K562 (cell line): ENCODE results near the gene AQP2. TPM values are rescaled to one million over a fixed set of nuclear protein-coding genes. Genes with fewer than 3 reads are reported as not detected.

Experiments used
- GATAD2B ChIP-seq: fragments of 450-650 bp; IDR thresholded peaks from 2 replicates; pipeline ENCODE4 v1.6.1; 2017; ENCODE audit warnings: mild to moderate bottlenecking, borderline replicate concordance
- NCOA4 ChIP-seq: fragments of 450-650 bp; IDR thresholded peaks from 2 replicates; pipeline ENCODE4 v1.6.1; 2018; ENCODE audit warnings: mild to moderate bottlenecking; ENCODE audit not compliant: partially characterized antibody
- PHB ChIP-seq: fragments of 250-450 bp; sonication (Bioruptor Pico); IDR thresholded peaks from 2 replicates; pipeline ENCODE4 v1.5.0; 2021
- PHF8 ChIP-seq: fragments of 200-600 bp; sonication (generic); IDR thresholded peaks from 2 replicates; pipeline ENCODE4 v1.6.1; 2012; ENCODE audit warnings: mixed run types, mild to moderate bottlenecking, inconsistent platforms, low read length, moderate library complexity, borderline replicate concordance
- XRCC4 ChIP-seq: IDR thresholded peaks from one replicate; pipeline ENCODE4 v1.6.1; 2011; ENCODE audit not compliant: insufficient read depth, insufficient read length; ENCODE audit errors: extremely low read depth
- polyA plus RNA-seq, 8 experiments: library from polyadenylated mRNA; depleted of rRNA in 4 of 8; stranded (reverse) in 5 of 8; unstranded in 3 of 8; fragments of >200 nt; fragmentation: Nextera tagmentation in 2 of 8; fragmentation: Illumina TruSeq in 1 of 8; extraction: Ambion mirVana in 2 of 8; extraction: Trizol in 1 of 8; gene quantifications; 2 replicates each; pipeline versions ENCODE4 v1.2.1 to v1.2.3, GENCODE V29; 2011 to 2014; ENCODE audit warnings: inconsistent platforms in 1 of 8, missing spikeins in 1 of 8
- total RNA-seq, 7 experiments: library from RNA; depleted of rRNA in 6 of 7; stranded (reverse); fragments of >200 nt in 6 of 7; fragmentation: Illumina TruSeq in 2 of 7; extraction: Trizol in 2 of 7; gene quantifications; 2 replicates each; pipeline versions ENCODE4 v1.2.1 to v1.2.3, GENCODE V29; 2011 to 2021; ENCODE audit warnings: low replicate concordance in 1 of 7
- TF ChIP-seq, protein P1 (sequence below): fragments of 450-650 bp; IDR thresholded peaks from 2 replicates; pipeline ENCODE4 v1.6.1; 2016; ENCODE audit warnings: mild to moderate bottlenecking, moderate library complexity

The AQP2 gene
- total and polyA plus RNA-seq, 9 of the 15 experiments (the other 6 are each of a cell fraction or from before 2014, with no cell fraction given) = not detected

DNA sequence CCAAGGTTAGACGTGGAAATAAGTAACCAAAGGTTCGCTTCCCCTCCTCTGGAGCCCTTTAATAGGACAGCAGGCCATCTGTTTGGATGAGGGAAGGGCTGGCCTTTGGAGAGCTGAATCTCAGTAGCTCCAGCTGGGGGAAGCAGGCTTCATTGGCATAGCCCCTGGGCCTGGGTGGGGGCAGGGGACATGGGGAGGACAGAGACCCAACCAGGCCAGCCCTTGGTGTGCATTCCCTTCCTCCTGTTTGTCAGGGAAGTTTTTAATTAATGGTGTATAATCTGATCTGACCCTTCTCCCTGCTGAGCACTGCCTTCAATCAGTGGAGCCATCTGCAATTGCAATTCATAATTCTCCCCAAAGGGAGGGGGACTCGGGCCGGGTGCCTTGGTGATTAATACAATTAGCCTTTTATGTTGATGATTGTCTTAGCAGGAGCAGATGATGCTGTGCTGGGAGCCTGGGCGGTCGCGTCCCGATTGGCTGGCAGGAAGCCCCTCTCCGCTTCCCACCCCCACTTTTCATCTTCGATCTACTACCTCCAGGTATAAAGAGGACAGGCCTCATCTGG, 28.6 kb downstream of the AQP2 start (continued):
- TF ChIP-seq, protein P1, sequence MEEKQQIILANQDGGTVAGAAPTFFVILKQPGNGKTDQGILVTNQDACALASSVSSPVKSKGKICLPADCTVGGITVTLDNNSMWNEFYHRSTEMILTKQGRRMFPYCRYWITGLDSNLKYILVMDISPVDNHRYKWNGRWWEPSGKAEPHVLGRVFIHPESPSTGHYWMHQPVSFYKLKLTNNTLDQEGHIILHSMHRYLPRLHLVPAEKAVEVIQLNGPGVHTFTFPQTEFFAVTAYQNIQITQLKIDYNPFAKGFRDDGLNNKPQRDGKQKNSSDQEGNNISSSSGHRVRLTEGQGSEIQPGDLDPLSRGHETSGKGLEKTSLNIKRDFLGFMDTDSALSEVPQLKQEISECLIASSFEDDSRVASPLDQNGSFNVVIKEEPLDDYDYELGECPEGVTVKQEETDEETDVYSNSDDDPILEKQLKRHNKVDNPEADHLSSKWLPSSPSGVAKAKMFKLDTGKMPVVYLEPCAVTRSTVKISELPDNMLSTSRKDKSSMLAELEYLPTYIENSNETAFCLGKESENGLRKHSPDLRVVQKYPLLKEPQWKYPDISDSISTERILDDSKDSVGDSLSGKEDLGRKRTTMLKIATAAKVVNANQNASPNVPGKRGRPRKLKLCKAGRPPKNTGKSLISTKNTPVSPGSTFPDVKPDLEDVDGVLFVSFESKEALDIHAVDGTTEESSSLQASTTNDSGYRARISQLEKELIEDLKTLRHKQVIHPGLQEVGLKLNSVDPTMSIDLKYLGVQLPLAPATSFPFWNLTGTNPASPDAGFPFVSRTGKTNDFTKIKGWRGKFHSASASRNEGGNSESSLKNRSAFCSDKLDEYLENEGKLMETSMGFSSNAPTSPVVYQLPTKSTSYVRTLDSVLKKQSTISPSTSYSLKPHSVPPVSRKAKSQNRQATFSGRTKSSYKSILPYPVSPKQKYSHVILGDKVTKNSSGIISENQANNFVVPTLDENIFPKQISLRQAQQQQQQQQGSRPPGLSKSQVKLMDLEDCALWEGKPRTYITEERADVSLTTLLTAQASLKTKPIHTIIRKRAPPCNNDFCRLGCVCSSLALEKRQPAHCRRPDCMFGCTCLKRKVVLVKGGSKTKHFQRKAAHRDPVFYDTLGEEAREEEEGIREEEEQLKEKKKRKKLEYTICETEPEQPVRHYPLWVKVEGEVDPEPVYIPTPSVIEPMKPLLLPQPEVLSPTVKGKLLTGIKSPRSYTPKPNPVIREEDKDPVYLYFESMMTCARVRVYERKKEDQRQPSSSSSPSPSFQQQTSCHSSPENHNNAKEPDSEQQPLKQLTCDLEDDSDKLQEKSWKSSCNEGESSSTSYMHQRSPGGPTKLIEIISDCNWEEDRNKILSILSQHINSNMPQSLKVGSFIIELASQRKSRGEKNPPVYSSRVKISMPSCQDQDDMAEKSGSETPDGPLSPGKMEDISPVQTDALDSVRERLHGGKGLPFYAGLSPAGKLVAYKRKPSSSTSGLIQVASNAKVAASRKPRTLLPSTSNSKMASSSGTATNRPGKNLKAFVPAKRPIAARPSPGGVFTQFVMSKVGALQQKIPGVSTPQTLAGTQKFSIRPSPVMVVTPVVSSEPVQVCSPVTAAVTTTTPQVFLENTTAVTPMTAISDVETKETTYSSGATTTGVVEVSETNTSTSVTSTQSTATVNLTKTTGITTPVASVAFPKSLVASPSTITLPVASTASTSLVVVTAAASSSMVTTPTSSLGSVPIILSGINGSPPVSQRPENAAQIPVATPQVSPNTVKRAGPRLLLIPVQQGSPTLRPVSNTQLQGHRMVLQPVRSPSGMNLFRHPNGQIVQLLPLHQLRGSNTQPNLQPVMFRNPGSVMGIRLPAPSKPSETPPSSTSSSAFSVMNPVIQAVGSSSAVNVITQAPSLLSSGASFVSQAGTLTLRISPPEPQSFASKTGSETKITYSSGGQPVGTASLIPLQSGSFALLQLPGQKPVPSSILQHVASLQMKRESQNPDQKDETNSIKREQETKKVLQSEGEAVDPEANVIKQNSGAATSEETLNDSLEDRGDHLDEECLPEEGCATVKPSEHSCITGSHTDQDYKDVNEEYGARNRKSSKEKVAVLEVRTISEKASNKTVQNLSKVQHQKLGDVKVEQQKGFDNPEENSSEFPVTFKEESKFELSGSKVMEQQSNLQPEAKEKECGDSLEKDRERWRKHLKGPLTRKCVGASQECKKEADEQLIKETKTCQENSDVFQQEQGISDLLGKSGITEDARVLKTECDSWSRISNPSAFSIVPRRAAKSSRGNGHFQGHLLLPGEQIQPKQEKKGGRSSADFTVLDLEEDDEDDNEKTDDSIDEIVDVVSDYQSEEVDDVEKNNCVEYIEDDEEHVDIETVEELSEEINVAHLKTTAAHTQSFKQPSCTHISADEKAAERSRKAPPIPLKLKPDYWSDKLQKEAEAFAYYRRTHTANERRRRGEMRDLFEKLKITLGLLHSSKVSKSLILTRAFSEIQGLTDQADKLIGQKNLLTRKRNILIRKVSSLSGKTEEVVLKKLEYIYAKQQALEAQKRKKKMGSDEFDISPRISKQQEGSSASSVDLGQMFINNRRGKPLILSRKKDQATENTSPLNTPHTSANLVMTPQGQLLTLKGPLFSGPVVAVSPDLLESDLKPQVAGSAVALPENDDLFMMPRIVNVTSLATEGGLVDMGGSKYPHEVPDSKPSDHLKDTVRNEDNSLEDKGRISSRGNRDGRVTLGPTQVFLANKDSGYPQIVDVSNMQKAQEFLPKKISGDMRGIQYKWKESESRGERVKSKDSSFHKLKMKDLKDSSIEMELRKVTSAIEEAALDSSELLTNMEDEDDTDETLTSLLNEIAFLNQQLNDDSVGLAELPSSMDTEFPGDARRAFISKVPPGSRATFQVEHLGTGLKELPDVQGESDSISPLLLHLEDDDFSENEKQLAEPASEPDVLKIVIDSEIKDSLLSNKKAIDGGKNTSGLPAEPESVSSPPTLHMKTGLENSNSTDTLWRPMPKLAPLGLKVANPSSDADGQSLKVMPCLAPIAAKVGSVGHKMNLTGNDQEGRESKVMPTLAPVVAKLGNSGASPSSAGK = no peak
- TF ChIP-seq PHF8 (no peak), PHB (no peak), GATAD2B (no peak), NCOA4 (no peak), XRCC4 (no peak)
